ENCODE data around the gene FAM83B. TPM values are rescaled to one million over a fixed set of nuclear protein-coding genes. Genes with fewer than 3 reads are reported as not detected.

The FAM83B gene
- total and polyA plus RNA-seq, 2 experiments from 2014 or later, result not detected

GRCh38 chr6:54835176-54835575 lies 11.4 kb upstream of the FAM83B start:
- Histone ChIP-seq H3K4me1 (ENCODE audit: insufficient read depth) (no peaks in the 10 kb centered on the region), H4K20me1 (ENCODE audit: insufficient read depth) (no peaks in the 10 kb centered on the region), H3K36me3 (ENCODE audit: low read depth) (no peaks in the 10 kb centered on the region), H3K9ac (no peak overlapping the region), H3K27ac (no peak overlapping the region), H3K4me3 (no peak overlapping the region), H3K27me3 (replicated peaks; ENCODE audit: insufficient read depth) (no peaks in the 10 kb centered on the region), H3F3A (ENCODE audit: insufficient read depth) (no peaks in the 10 kb centered on the region), H3K9me2 (ENCODE audit: insufficient read depth) (no peaks in the 10 kb centered on the region), H3K79me2 (ENCODE audit: insufficient read depth) (no peaks in the 10 kb centered on the region), H3K9me3 (ENCODE audit: low read depth) (no peaks in the 10 kb centered on the region), H3K4me2 (ENCODE audit: unreplicated experiment) (no peak overlapping the region), H2AFZ (no peak overlapping the region)
- no peak for DNase-seq
- TF ChIP-seq EZH2 (IDR thresholded peaks at IDR 0.05; ENCODE audit: insufficient read depth, poor library complexity, severe bottlenecking) (no peak), EZH2phosphoT487 (IDR thresholded peaks at IDR 0.05; ENCODE audit: insufficient read depth, low read depth) (no peak)
- WGBS, 2 experiments (ENCODE audit: low coverage in 1 of 2, low lambda C conversion rate in 2 of 2, missing lambda C conversion rate in 2 of 2), result 8 to 15% methylated on average over 1 of the region's 1 CpG
- in situ Hi-C loops (cut with MboI), result no loop called here

GRCh38 chr6:54846857-54847674 lies 495 bp downstream of the FAM83B start:
- H3K4me2 ChIP-seq (ENCODE audit: unreplicated experiment), result no peak overlapping the region
- no peaks in the 10 kb centered on the region for H3K79me2 ChIP-seq (ENCODE audit: insufficient read depth)
- no peaks in the 10 kb centered on the region for H4K20me1 ChIP-seq (ENCODE audit: insufficient read depth)
- H3K27me3 ChIP-seq (replicated peaks; ENCODE audit: insufficient read depth), result peaks cover 43% of the 10 kb centered on the region
- in situ Hi-C loops (cut with MboI), result no loop called here
- DNase-seq, result no peak
- 14 to 15% methylated on average over 27 to 35 of the region's 35 CpGs for WGBS, 2 experiments (ENCODE audit: low coverage in 1 of 2, low lambda C conversion rate in 2 of 2, missing lambda C conversion rate in 2 of 2)
- H3K4me3 ChIP-seq, result no peak overlapping the region
- no peaks in the 10 kb centered on the region for H3F3A ChIP-seq (ENCODE audit: insufficient read depth)
- H3K9me2 ChIP-seq (ENCODE audit: insufficient read depth), result no peaks in the 10 kb centered on the region
- H3K36me3 ChIP-seq (ENCODE audit: low read depth), result no peaks in the 10 kb centered on the region
- H3K4me1 ChIP-seq (ENCODE audit: insufficient read depth), result no peaks in the 10 kb centered on the region
- no peaks in the 10 kb centered on the region for H3K9me3 ChIP-seq (ENCODE audit: low read depth)
- H2AFZ ChIP-seq, result no peak overlapping the region
- H3K9ac ChIP-seq, result no peak overlapping the region
- TF ChIP-seq EZH2 (IDR thresholded peaks at IDR 0.05; ENCODE audit: insufficient read depth, poor library complexity, severe bottlenecking), result no peak
- no peak for TF ChIP-seq EZH2phosphoT487 (IDR thresholded peaks at IDR 0.05; ENCODE audit: insufficient read depth, low read depth)
- no peak overlapping the region for H3K27ac ChIP-seq

- Histone ChIP-seq H3K4me2 (ENCODE audit: unreplicated experiment) (no peak overlapping the region), H3K36me3 (ENCODE audit: low read depth) (no peaks in the 10 kb centered on the region), H3K27me3 (replicated peaks; ENCODE audit: insufficient read depth) (peaks cover 43% of the 10 kb centered on the region), H3F3A (ENCODE audit: insufficient read depth) (no peaks in the 10 kb centered on the region), H3K9me3 (ENCODE audit: low read depth) (no peaks in the 10 kb centered on the region), H3K4me3 (no peak overlapping the region), H3K9ac (no peak overlapping the region), H3K79me2 (ENCODE audit: insufficient read depth) (no peaks in the 10 kb centered on the region), H3K4me1 (ENCODE audit: insufficient read depth) (no peaks in the 10 kb centered on the region), H4K20me1 (ENCODE audit: insufficient read depth) (no peaks in the 10 kb centered on the region), H3K27ac (no peak overlapping the region), H2AFZ (no peak overlapping the region), H3K9me2 (ENCODE audit: insufficient read depth) (no peaks in the 10 kb centered on the region)
- in situ Hi-C loops (cut with MboI), result no loop called here
- 46 to 47% methylated on average over 9 of the region's 9 CpGs for WGBS, 2 experiments (ENCODE audit: low coverage in 1 of 2, low lambda C conversion rate in 2 of 2, missing lambda C conversion rate in 2 of 2)
- TF ChIP-seq EZH2 (IDR thresholded peaks at IDR 0.05; ENCODE audit: insufficient read depth, poor library complexity, severe bottlenecking) (no peak), EZH2phosphoT487 (IDR thresholded peaks at IDR 0.05; ENCODE audit: insufficient read depth, low read depth) (no peak)
- DNase-seq, result peak; percentile 33
Measured at GRCh38 chr6:54847799-54848597, 1.4 kb downstream of the FAM83B start.

GRCh38 chr6:54850114-54850513 lies 3.5 kb downstream of the FAM83B start:
- no peak overlapping the region for H3K4me3 ChIP-seq
- H3K4me1 ChIP-seq (ENCODE audit: insufficient read depth), result no peaks in the 10 kb centered on the region
- no peak overlapping the region for H3K4me2 ChIP-seq (ENCODE audit: unreplicated experiment)
- no peaks in the 10 kb centered on the region for H4K20me1 ChIP-seq (ENCODE audit: insufficient read depth)
- 12 to 19% methylated on average over 2 of the region's 2 CpGs for WGBS, 2 experiments (ENCODE audit: low coverage in 1 of 2, low lambda C conversion rate in 2 of 2, missing lambda C conversion rate in 2 of 2)
- no peaks in the 10 kb centered on the region for H3K9me2 ChIP-seq (ENCODE audit: insufficient read depth)
- H3F3A ChIP-seq (ENCODE audit: insufficient read depth), result no peaks in the 10 kb centered on the region
- H3K9ac ChIP-seq, result no peak overlapping the region
- H2AFZ ChIP-seq, result no peak overlapping the region
- TF ChIP-seq EZH2 (IDR thresholded peaks at IDR 0.05; ENCODE audit: insufficient read depth, poor library complexity, severe bottlenecking) (no peak), EZH2phosphoT487 (IDR thresholded peaks at IDR 0.05; ENCODE audit: insufficient read depth, low read depth) (no peak)
- no peaks in the 10 kb centered on the region for H3K79me2 ChIP-seq (ENCODE audit: insufficient read depth)
- no peaks in the 10 kb centered on the region for H3K9me3 ChIP-seq (ENCODE audit: low read depth)
- no peak overlapping the region for H3K27ac ChIP-seq
- H3K27me3 ChIP-seq (replicated peaks; ENCODE audit: insufficient read depth), result peaks cover 34% of the 10 kb centered on the region
- H3K36me3 ChIP-seq (ENCODE audit: low read depth), result no peaks in the 10 kb centered on the region
- in situ Hi-C loops (cut with MboI), result no loop called here
- no peak for DNase-seq
